ENCODE data around the gene MUTYH. TPM values are rescaled to one million over a fixed set of nuclear protein-coding genes. Genes with fewer than 3 reads are reported as not detected.

MUTYH gene
- total and polyA plus RNA-seq, 7 donors, result 15.7 to 24.6 (median 22.4) TPM

GRCh38 chr1:45353685-45354084, 13.4 kb upstream of the MUTYH start:
- 90 to 91% methylated on average over 2 of the region's 2 CpGs for WGBS, 2 donors
- no peak for DNase-seq
- intact Hi-C loops (cut with DNase I), result no loop called here

DNA sequence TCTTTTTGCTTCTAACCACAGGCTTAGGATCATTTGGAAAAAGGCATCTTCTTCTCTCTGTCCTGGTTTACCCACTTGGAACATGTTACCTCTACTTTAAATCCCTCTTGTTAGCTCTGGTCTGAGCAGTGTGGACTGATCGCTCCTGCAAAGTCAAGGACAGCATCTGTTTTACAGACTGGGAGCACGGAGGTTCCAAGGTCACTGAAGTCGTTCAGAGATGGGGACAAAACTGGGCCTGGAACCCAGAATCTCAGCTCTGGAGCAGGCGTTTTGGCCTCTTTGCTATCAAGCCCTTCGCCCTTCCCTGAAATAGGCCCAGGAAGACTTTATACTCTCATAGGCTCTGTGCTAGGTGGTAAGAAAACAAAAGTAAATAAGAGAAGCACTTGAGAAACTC, 11.3 kb upstream of the MUTYH start:
- DNase-seq, result no peak
- no peaks in the 10 kb centered on the region for H3K36me3 ChIP-seq
- peaks cover 0 to 24% (median 22%) of the 10 kb centered on the region in 4 donors for H3K4me1 ChIP-seq
- no peak overlapping the region for H3K4me3 ChIP-seq
- no peak overlapping the region for H3K27ac ChIP-seq
- intact Hi-C loops (cut with DNase I), result no loop called here
- no peak for TF ChIP-seq EP300 (IDR thresholded peaks at IDR 0.05)
- H3K9me3 ChIP-seq, result no peaks in the 10 kb centered on the region
- WGBS, 2 donors, result 84 to 89% methylated on average over 5 of the region's 5 CpGs
- no peaks in the 10 kb centered on the region for H3K27me3 ChIP-seq

More at GRCh38 chr1:45353685-45354084, 13.4 kb upstream of the MUTYH start:
- peaks cover 0 to 11% (median 9%) of the 10 kb centered on the region in 4 donors for H3K4me1 ChIP-seq
- no peaks in the 10 kb centered on the region for H3K9me3 ChIP-seq
- TF ChIP-seq POLR2AphosphoS5 (IDR thresholded peaks at IDR 0.05), result no peak
- TF ChIP-seq CTCF (IDR thresholded peaks at IDR 0.05), result no peak
- TF ChIP-seq POLR2A (IDR thresholded peaks at IDR 0.05), result no peak
- no peak for TF ChIP-seq EP300 (IDR thresholded peaks at IDR 0.05)
- no peak overlapping the region for H3K27ac ChIP-seq
- H3K27me3 ChIP-seq, result no peaks in the 10 kb centered on the region
- no peaks in the 10 kb centered on the region for H3K36me3 ChIP-seq
- H3K4me3 ChIP-seq, result no peak overlapping the region

DNA sequence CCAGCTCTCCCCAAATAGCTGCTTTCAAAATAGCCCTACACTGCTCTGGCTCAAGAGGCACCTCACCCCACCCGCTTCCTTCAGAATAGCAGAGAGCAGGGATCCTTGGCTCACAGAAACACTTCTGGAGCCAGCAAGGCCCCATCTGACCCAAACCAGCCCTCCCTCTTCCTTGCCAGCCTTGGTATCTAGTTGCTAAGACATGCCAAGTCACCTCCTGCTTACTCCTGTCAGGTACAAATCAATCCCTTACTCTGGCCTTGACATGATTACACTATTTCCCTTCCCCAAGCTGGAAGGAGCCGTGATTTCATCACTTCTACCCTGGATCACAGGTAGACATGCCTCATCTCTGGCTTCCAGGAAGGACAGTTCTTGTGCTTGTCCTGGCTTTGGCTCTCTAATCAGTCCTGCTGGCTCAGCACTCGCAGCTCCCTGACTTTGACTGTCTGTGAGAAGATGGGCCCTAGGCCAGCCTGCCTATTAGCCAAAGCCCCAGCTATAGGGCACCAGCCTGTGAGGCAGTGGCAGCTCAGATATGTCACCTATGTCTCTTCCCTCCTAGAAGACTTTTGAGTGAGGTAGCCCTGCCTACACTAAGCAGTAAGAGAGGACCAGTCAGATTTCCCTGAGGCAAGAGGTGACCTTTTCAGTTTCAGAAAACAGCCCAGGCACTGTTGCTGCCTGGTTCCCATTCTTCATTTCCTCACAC, 8.9 kb upstream of the MUTYH start:
- Histone ChIP-seq H3K27me3 (no peaks in the 10 kb centered on the region), H3K4me1 (peaks cover 0 to 24% (median 22%) of the 10 kb centered on the region in 4 donors), H3K9me3 (no peaks in the 10 kb centered on the region), H3K36me3 (peaks cover 5 to 18% (median 6%) of the 10 kb centered on the region in 4 donors), H3K4me3 (no peak overlapping the region), H3K27ac (peak overlapping the region; percentile 65 to 77 (median 72))
- WGBS, 2 donors, result 78 to 89% methylated on average over 3 of the region's 3 CpGs
- intact Hi-C loops (cut with DNase I), result no loop called here
- TF ChIP-seq POLR2A (IDR thresholded peaks at IDR 0.05) (no peak), CTCF (IDR thresholded peaks at IDR 0.05) (no peak), POLR2AphosphoS5 (IDR thresholded peaks at IDR 0.05) (peak in 2 of 4 donors; percentile 38 to 54)
- DNase-seq, result no peak

GRCh38 chr1:45348609-45348965, 8.3 kb upstream of the MUTYH start:
- 71 to 76% methylated on average over 1 of the region's 1 CpG for WGBS, 2 donors

More at GRCh38 chr1:45348609-45348965, 8.3 kb upstream of the MUTYH start:
- DNase-seq, result no peak
- H3K27ac ChIP-seq, result peak overlapping the region; percentile 65 to 77 (median 72)
- H3K4me1 ChIP-seq, result peaks cover 0 to 24% (median 22%) of the 10 kb centered on the region in 4 donors
- TF ChIP-seq CTCF (IDR thresholded peaks at IDR 0.05), result no peak
- no peak for TF ChIP-seq POLR2A (IDR thresholded peaks at IDR 0.05)
- no peak for TF ChIP-seq EP300 (IDR thresholded peaks at IDR 0.05)
- no peak for TF ChIP-seq POLR2AphosphoS5 (IDR thresholded peaks at IDR 0.05)
- H3K36me3 ChIP-seq, result peaks cover 11 to 23% (median 11%) of the 10 kb centered on the region in 4 donors
- no peaks in the 10 kb centered on the region for H3K27me3 ChIP-seq
- H3K4me3 ChIP-seq, result no peak overlapping the region
- H3K9me3 ChIP-seq, result no peaks in the 10 kb centered on the region
- intact Hi-C loops (cut with DNase I), result no loop called here
